HUES48 (cell line): Measurements from ENCODE around the gene SPIRE1.

ENCODE experiments used
- H3K27ac ChIP-seq: one replicate; pipeline ENCODE4 v1.7.0; 2013; ENCODE audit warnings: low read depth, low read length, inconsistent platforms
- H3K27me3 ChIP-seq: 2 replicates; pipeline ENCODE4 v1.6.1; 2013; ENCODE audit warnings: mild to moderate bottlenecking, low read length; ENCODE audit not compliant: control insufficient read depth, insufficient read depth
- H3K36me3 ChIP-seq: 2 replicates; pipeline ENCODE4 v1.6.1; 2013; ENCODE audit warnings: low read length; ENCODE audit not compliant: control insufficient read depth, insufficient read depth
- H3K4me1 ChIP-seq: 2 replicates; pipeline ENCODE4 v1.6.1; 2013; ENCODE audit warnings: mild to moderate bottlenecking, low read length; ENCODE audit not compliant: control insufficient read depth, insufficient read depth
- H3K4me3 ChIP-seq: 2 replicates; pipeline ENCODE4 v1.5.1; 2013; ENCODE audit warnings: mild to moderate bottlenecking, low read depth, low read length
- H3K9ac ChIP-seq: 2 replicates; pipeline ENCODE4 v1.6.1; 2013; ENCODE audit warnings: mild to moderate bottlenecking, low read depth, low read length, moderate library complexity
- H3K9me3 ChIP-seq: 2 replicates; pipeline ENCODE4 v1.6.1; 2013; ENCODE audit warnings: low read length; ENCODE audit not compliant: control insufficient read depth, insufficient read depth

The SPIRE1 gene

GRCh38 chr18:12598181-12598930 is 59.6 kb downstream of the SPIRE1 start:
- no peaks in the 10 kb centered on the region for H3K9me3 ChIP-seq
- H3K27ac ChIP-seq: no peak overlapping the region
- no peaks in the 10 kb centered on the region for H3K27me3 ChIP-seq
- no peak overlapping the region for H3K4me3 ChIP-seq
- H3K9ac ChIP-seq: no peak overlapping the region
- H3K4me1 ChIP-seq: 0 out of 2 replicates have a peak, but pooled peaks cover 8% of the 10 kb centered on the region
- no peaks in the 10 kb centered on the region for H3K36me3 ChIP-seq

- H3K27ac ChIP-seq: no peak overlapping the region
- H3K9me3 ChIP-seq: no peaks in the 10 kb centered on the region
- no peaks in the 10 kb centered on the region for H3K36me3 ChIP-seq
- 0 out of 2 replicates have a peak, but pooled peaks cover 8% of the 10 kb centered on the region for H3K4me1 ChIP-seq
- H3K27me3 ChIP-seq: no peaks in the 10 kb centered on the region
- H3K9ac ChIP-seq: no peak overlapping the region
- H3K4me3 ChIP-seq: no peak overlapping the region
These were observed 60.1 kb downstream of the SPIRE1 start for GRCh38 chr18:12597760-12598159.

GRCh38 chr18:12595571-12596255 is 62.2 kb downstream of the SPIRE1 start:
- no peak overlapping the region for H3K4me3 ChIP-seq
- H3K27ac ChIP-seq: no peak overlapping the region

DNA sequence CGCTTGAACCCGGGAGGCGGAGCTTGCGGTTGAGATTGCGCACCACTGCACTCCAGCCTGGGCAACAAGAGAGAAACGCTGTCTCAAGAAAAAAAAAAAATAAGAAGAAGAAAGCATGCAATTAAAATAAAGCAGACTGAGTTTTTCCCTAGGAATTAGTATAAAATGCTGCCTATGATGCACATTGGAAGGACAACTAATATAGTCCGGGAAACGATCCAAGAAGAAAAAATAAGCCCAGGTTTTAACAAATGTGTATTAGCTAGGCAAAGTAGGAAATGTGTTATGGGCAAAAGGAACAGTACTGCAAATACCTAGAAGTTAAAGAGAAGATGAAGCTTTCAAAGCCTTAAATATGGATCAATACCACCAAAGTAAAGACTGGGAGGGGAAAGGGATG is 64.0 kb downstream of the SPIRE1 start:
- no peak overlapping the region for H3K9ac ChIP-seq
- H3K27ac ChIP-seq: no peak overlapping the region
- H3K9me3 ChIP-seq: no peaks in the 10 kb centered on the region
- no peaks in the 10 kb centered on the region for H3K27me3 ChIP-seq
- no peak overlapping the region for H3K4me3 ChIP-seq
- H3K36me3 ChIP-seq: no peaks in the 10 kb centered on the region
- 0 out of 2 replicates have a peak, but pooled peaks cover 8% of the 10 kb centered on the region for H3K4me1 ChIP-seq

More at GRCh38 chr18:12595571-12596255, 62.2 kb downstream of the SPIRE1 start:
- Histone ChIP-seq H3K4me1 (0 out of 2 replicates have a peak, but pooled peaks cover 8% of the 10 kb centered on the region), H3K36me3 (no peaks in the 10 kb centered on the region), H3K9ac (no peak overlapping the region), H3K27me3 (no peaks in the 10 kb centered on the region), H3K9me3 (no peaks in the 10 kb centered on the region)

- H3K27ac ChIP-seq: no peak overlapping the region
- 0 out of 2 replicates have a peak, but pooled peaks cover 8% of the 10 kb centered on the region for H3K4me1 ChIP-seq
- H3K9ac ChIP-seq: no peak overlapping the region
- H3K4me3 ChIP-seq: no peak overlapping the region
- no peaks in the 10 kb centered on the region for H3K27me3 ChIP-seq
- H3K9me3 ChIP-seq: no peaks in the 10 kb centered on the region
- no peaks in the 10 kb centered on the region for H3K36me3 ChIP-seq
These were observed 65.2 kb downstream of the SPIRE1 start for GRCh38 chr18:12592597-12593127.

GRCh38 chr18:12589448-12589847 is 68.5 kb downstream of the SPIRE1 start:
- Histone ChIP-seq H3K36me3 (no peaks in the 10 kb centered on the region), H3K4me1 (no peaks in the 10 kb centered on the region), H3K9ac (no peak overlapping the region), H3K27me3 (no peaks in the 10 kb centered on the region), H3K4me3 (no peak overlapping the region), H3K27ac (no peak overlapping the region), H3K9me3 (no peaks in the 10 kb centered on the region)

GRCh38 chr18:12586956-12587355 is 71.0 kb downstream of the SPIRE1 start:
- no peaks in the 10 kb centered on the region for H3K27me3 ChIP-seq
- no peaks in the 10 kb centered on the region for H3K4me1 ChIP-seq
- no peak overlapping the region for H3K27ac ChIP-seq
- no peak overlapping the region for H3K9ac ChIP-seq
- no peak overlapping the region for H3K4me3 ChIP-seq
- H3K36me3 ChIP-seq: no peaks in the 10 kb centered on the region
- H3K9me3 ChIP-seq: no peaks in the 10 kb centered on the region

DNA sequence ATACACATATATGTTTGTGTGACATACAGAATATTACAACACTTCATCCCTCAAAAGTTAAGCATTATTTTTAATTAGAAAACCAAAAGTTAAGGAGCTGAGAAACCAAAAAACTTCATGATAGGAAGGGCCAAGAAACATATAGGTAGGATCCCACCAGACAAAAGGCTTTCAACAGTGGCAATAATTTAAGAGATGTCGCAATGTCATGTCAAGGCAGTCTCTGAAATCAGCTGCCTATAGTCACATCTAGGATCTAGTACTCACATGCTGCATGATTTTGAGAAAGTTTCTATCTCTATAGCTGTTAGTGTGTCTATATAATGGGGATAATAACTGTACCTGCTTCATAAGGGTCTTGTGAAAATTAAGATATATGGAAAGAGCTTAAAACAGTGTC is 72.7 kb downstream of the SPIRE1 start:
- Histone ChIP-seq H3K36me3 (no peaks in the 10 kb centered on the region), H3K9ac (no peak overlapping the region), H3K9me3 (no peaks in the 10 kb centered on the region), H3K4me3 (no peak overlapping the region), H3K4me1 (no peaks in the 10 kb centered on the region), H3K27me3 (no peaks in the 10 kb centered on the region), H3K27ac (no peak overlapping the region)

DNA sequence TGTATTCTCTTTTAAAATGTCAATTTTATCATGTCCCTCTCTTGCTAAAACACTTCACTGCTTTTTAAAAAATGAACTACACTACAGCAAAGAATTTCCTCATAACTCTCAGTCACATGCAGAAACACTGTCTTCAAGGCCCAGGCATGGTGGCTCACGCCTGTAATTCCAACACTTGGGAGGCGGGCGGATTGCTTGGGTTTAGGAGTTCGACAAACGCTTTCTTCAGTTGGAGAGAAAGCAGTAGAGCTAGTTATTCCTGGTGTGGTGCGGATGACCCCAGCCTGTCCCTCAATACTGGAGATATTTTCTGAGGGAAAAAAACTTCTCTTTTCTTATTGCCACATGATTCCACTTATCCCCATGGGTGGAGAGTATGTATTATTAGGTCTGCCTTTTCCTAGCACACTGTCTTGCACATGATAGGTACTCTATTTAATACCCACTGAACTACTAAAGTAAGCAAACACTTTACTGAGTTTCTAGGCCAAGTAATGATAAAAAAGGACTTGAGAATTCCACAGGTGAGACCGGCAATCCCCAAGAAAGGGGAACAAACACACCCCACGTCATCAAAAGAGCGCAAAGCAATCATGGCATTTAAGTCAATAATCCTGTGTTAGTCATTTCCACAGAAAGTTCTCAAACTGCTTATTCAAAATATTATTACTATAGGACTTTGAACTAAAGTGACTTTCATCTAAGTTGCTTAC is 77.1 kb downstream of the SPIRE1 start:
- H3K4me1 ChIP-seq: no peaks in the 10 kb centered on the region
- H3K4me3 ChIP-seq: no peak overlapping the region
- no peaks in the 10 kb centered on the region for H3K27me3 ChIP-seq
- no peak overlapping the region for H3K27ac ChIP-seq
- no peaks in the 10 kb centered on the region for H3K9me3 ChIP-seq
- no peaks in the 10 kb centered on the region for H3K36me3 ChIP-seq
- H3K9ac ChIP-seq: no peak overlapping the region

GRCh38 chr18:12579775-12580174 is 78.1 kb downstream of the SPIRE1 start:
- Histone ChIP-seq H3K27me3 (no peaks in the 10 kb centered on the region), H3K36me3 (no peaks in the 10 kb centered on the region), H3K27ac (no peak overlapping the region), H3K9ac (no peak overlapping the region), H3K4me3 (no peak overlapping the region), H3K9me3 (no peaks in the 10 kb centered on the region), H3K4me1 (no peaks in the 10 kb centered on the region)
